PC-3 (cell line): ENCODE measurements around the gene CACNA1D. TPM values are rescaled to one million over a fixed set of nuclear protein-coding genes. Genes with fewer than 3 reads are reported as not detected.

Experiments
- ATAC-seq: fragments of 200-7000 bp; cut with Tn5 transposase; 2 replicates; pipeline ENCODE4 v1.9.1; 2020; ENCODE audit warnings: mild to moderate bottlenecking, moderate library complexity
- BruUV-seq: library from RNA; stranded (reverse); fragments of 400-500 nt; replicated peaks from 2 replicates; lab custom pipeline; 2021; lab: Mats Ljungman, UMichigan
- CTCF ChIA-PET: fragments of 300-600 bp; sonication (Branson Sonifier 250); formaldehyde crosslinking; loops from one replicate; lab custom pipeline; 2022; ENCODE audit warnings: antibody characterized with exemption; lab: Charles Lee
- POLR2A ChIA-PET: fragments of 300-600 bp; sonication (Branson Sonifier 250); formaldehyde crosslinking; loops from one replicate; lab custom pipeline; 2022; ENCODE audit warnings: antibody characterized with exemption; ENCODE audit not compliant: unreplicated experiment; lab: Charles Lee
- DNase-seq: peaks from one replicate; pipeline ENCODE4 v3.0.0-alpha.2; 2015
- H2AFZ ChIP-seq: fragments of 300-600 bp; sonication (generic); 2 replicates; pipeline ENCODE4 v1.6.0; 2016; ENCODE audit warnings: antibody characterized with exemption, low read length
- H3F3A ChIP-seq: fragments of 300-600 bp; sonication (generic); one replicate; pipeline ENCODE4 v1.6.0; 2017; ENCODE audit warnings: antibody characterized with exemption, low read length, control low read depth, mild to moderate bottlenecking; ENCODE audit not compliant: unreplicated experiment
- H3K27ac ChIP-seq: fragments of 300-600 bp; sonication (generic); 2 replicates; pipeline ENCODE4 v1.5.1; 2016; ENCODE audit warnings: mild to moderate bottlenecking, low read length
- H3K27me3 ChIP-seq: fragments of 300-600 bp; sonication (generic); 2 replicates; pipeline ENCODE4 v1.6.1; 2016; ENCODE audit warnings: low read length, mixed read lengths
- H3K36me3 ChIP-seq: fragments of 300-600 bp; sonication (generic); 2 replicates; pipeline ENCODE4 v1.6.1; 2016; ENCODE audit warnings: low read depth, mixed run types, low read length, mixed read lengths
- H3K4me1 ChIP-seq: fragments of 300-600 bp; sonication (generic); 2 replicates; pipeline ENCODE4 v1.5.1; 2016; ENCODE audit warnings: low read length; ENCODE audit not compliant: insufficient read depth
- H3K4me2 ChIP-seq: fragments of 300-600 bp; sonication (generic); 2 replicates; pipeline ENCODE4 v1.6.0; 2016; ENCODE audit warnings: low read length
- H3K4me3 ChIP-seq: fragments of 300-600 bp; sonication (generic); 2 replicates; pipeline ENCODE4 v1.5.1; 2016; ENCODE audit warnings: mild to moderate bottlenecking, low read length, mixed read lengths
- H3K79me2 ChIP-seq: fragments of 300-600 bp; sonication (generic); 2 replicates; pipeline ENCODE4 v1.6.1; 2017; ENCODE audit warnings: low read length, mixed read lengths
- H3K9ac ChIP-seq: fragments of 300-600 bp; sonication (generic); 2 replicates; pipeline ENCODE4 v1.6.0; 2016; ENCODE audit warnings: mild to moderate bottlenecking, low read length
- H3K9me2 ChIP-seq: fragments of 300-600 bp; sonication (generic); replicated peaks from 2 replicates; pipeline ENCODE4 v1.6.1; 2016; ENCODE audit warnings: mixed run types, low read length, mixed read lengths
- H3K9me3 ChIP-seq: fragments of 300-600 bp; sonication (generic); 2 replicates; pipeline ENCODE4 v1.6.1; 2016; ENCODE audit warnings: low read length, mixed read lengths
- H4K20me1 ChIP-seq: fragments of 300-600 bp; sonication (generic); 2 replicates; pipeline ENCODE4 v1.6.1; 2016; ENCODE audit warnings: low read length, mixed read lengths
- EZH2 ChIP-seq: fragments of 300-600 bp; sonication (generic); IDR thresholded peaks from one replicate; pipeline ENCODE4 v1.6.1; 2017; ENCODE audit warnings: antibody characterized with exemption, mild to moderate bottlenecking, low read length; ENCODE audit not compliant: unreplicated experiment
- EZH2phosphoT487 ChIP-seq: fragments of 300-600 bp; sonication (generic); IDR thresholded peaks from 2 replicates; pipeline ENCODE4 v1.6.1; 2018; ENCODE audit warnings: mild to moderate bottlenecking, antibody characterized with exemption, low read length, borderline replicate concordance
- intact Hi-C: fragments of 100-400 bp; cut with micrococcal nuclease; formaldehyde crosslinking; loops from 2 replicates; pipeline ENCODE4 v1.9.0; 2023
- total RNA-seq: library from RNA; depleted of rRNA; stranded (reverse); fragments of >200 nt; gene quantifications from 2 replicates; pipeline ENCODE4 v1.2.3, GENCODE V29; 2014
- TF ChIP-seq, protein P1 (sequence below): fragments of 300-600 bp; sonication (generic); conservative IDR thresholded peaks from 2 replicates; pipeline ENCODE4 v1.5.1; 2017; ENCODE audit warnings: antibody characterized with exemption, low read depth, mild to moderate bottlenecking, low read length

CACNA1D gene
- total RNA-seq, 1 experiment from 2014 or later = not detected

DNA sequence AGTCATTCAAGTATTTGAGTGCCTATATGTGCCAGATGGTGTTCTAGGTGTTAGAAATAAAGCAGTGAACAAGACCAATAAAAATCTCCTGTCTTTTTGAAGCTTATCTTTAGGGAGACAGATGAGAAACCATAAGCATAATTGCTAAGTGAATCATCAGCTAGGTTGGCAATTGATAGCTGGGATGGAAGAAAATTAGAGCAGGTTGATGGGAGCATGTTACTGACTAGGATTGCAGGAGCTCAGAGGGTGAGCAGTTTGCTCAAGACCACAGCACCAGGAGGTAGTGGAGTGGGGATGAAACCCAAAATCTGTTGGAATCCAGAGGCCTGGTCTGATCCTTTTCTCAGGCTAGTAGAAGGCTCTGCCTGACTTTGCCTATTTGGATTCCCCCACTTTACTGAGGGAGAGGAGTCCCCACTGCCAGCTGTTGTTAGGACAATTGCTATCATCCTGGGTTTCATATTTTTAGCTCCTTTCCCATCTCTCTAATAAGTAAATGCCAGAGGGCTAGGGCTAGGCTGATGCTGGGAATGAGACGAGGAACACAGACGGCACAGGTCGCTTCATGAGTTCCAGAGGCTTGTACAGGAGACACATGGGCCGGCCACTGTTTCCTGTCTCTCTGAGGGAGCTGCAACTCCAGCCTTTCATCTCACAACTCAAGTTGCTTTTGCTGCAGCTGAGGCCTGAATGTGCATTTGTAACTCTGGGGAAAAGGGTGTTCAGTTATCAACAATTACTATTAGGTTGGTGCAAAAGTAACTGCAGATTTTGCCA lies 102.9 kb downstream of the CACNA1D start:
- no peaks in the 10 kb centered on the region for H3K9me2 ChIP-seq
- no TSS peak for BruUV-seq
- intact Hi-C loops = no loop called here
- H3K9me3 ChIP-seq = no peaks in the 10 kb centered on the region
- H3F3A ChIP-seq = no peaks in the 10 kb centered on the region
- no peak for DNase-seq
- ChIA-PET POLR2A (no interaction called here), CTCF (interaction anchor here (0.5 kb wide), 1 partner anchor 24 kb away, joined by 3 read pairs; no protein-coding TSS in a partner anchor)
- H2AFZ ChIP-seq = no peak overlapping the region
- TF ChIP-seq EZH2phosphoT487 (no peak), EZH2 (no peak)
- TF ChIP-seq, protein P1, sequence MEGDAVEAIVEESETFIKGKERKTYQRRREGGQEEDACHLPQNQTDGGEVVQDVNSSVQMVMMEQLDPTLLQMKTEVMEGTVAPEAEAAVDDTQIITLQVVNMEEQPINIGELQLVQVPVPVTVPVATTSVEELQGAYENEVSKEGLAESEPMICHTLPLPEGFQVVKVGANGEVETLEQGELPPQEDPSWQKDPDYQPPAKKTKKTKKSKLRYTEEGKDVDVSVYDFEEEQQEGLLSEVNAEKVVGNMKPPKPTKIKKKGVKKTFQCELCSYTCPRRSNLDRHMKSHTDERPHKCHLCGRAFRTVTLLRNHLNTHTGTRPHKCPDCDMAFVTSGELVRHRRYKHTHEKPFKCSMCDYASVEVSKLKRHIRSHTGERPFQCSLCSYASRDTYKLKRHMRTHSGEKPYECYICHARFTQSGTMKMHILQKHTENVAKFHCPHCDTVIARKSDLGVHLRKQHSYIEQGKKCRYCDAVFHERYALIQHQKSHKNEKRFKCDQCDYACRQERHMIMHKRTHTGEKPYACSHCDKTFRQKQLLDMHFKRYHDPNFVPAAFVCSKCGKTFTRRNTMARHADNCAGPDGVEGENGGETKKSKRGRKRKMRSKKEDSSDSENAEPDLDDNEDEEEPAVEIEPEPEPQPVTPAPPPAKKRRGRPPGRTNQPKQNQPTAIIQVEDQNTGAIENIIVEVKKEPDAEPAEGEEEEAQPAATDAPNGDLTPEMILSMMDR = no peak
- H4K20me1 ChIP-seq = no peaks in the 10 kb centered on the region
- peaks cover 79% of the 10 kb centered on the region for H3K27me3 ChIP-seq
- no peak overlapping the region for H3K9ac ChIP-seq
- H3K4me3 ChIP-seq = no peak overlapping the region
- no peaks in the 10 kb centered on the region for H3K36me3 ChIP-seq
- no peak overlapping the region for H3K4me2 ChIP-seq
- no peaks in the 10 kb centered on the region for H3K79me2 ChIP-seq
- H3K4me1 ChIP-seq = no peaks in the 10 kb centered on the region
- ATAC-seq = no peak
- no peak overlapping the region for H3K27ac ChIP-seq

DNA sequence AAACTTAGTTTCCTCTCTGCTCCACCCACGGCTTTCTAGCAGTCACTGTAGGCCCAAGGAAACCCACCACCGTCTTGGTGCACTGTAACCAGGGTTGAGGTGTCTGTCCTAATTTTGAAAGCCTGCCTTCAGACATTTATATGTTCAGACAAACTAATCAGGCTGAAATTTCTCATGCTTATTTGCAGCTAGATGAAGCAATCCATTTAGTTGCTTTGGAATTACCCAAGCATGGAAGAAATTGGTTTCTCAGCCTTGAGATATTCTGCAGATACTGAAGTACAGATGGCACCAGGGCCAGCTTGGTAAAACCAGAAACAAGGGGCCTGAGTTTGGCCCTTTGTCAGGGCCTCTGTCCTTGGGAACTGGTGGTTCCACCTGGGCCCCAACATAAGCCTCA lies 105.4 kb downstream of the CACNA1D start:
- no peak for ATAC-seq
- no TSS peak for BruUV-seq

DNA sequence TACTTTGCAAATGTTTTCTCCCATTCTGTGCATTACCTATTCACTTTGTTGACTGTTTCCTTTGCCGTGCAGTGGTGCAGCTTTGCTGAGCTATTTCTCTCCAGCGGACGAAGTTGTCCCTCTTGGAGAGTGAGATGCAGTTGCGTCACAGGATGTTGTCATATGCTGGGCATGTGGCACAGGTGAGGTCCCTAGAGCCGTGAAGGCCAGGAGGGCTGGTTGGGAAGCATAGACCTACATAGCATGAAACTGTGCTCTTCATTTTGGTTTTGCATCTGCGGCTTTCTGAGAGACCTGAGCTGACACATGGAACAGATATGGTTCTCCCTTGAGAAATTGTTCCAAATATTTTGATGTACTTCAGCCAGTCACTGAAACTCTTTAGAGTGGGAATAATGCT lies 108.5 kb downstream of the CACNA1D start:
- TF ChIP-seq EZH2 = no peak
- no peak for TF ChIP-seq EZH2phosphoT487
- no peak for ATAC-seq
- no peaks in the 10 kb centered on the region for H3F3A ChIP-seq
- CTCF ChIA-PET = no interaction called here
- 0 out of 2 replicates have a peak, but pooled peaks cover 4% of the 10 kb centered on the region for H3K9me3 ChIP-seq
- H3K36me3 ChIP-seq = no peaks in the 10 kb centered on the region
- no peaks in the 10 kb centered on the region for H4K20me1 ChIP-seq
- no peak overlapping the region for H3K9ac ChIP-seq
- H3K79me2 ChIP-seq = no peaks in the 10 kb centered on the region
- no peak overlapping the region for H3K27ac ChIP-seq
- H3K9me2 ChIP-seq = no peaks in the 10 kb centered on the region
- no peaks in the 10 kb centered on the region for H3K4me1 ChIP-seq
- no peak overlapping the region for H3K4me2 ChIP-seq
- H2AFZ ChIP-seq = no peak overlapping the region
- no peak overlapping the region for H3K4me3 ChIP-seq
- peaks cover 77% of the 10 kb centered on the region for H3K27me3 ChIP-seq
- DNase-seq = no peak
- no TSS peak for BruUV-seq
- POLR2A ChIA-PET = no interaction called here
- intact Hi-C loops = no loop called here

More for the DNA sequence above, 105.4 kb downstream of the CACNA1D start:
- no peak overlapping the region for H3K4me3 ChIP-seq
- H3K4me1 ChIP-seq = no peaks in the 10 kb centered on the region
- no peak overlapping the region for H3K4me2 ChIP-seq
- no peaks in the 10 kb centered on the region for H3F3A ChIP-seq
- CTCF ChIA-PET = no interaction called here
- POLR2A ChIA-PET = no interaction called here
- H3K27me3 ChIP-seq = peaks cover 75% of the 10 kb centered on the region
- no peak overlapping the region for H3K9ac ChIP-seq
- H2AFZ ChIP-seq = no peak overlapping the region
- no peaks in the 10 kb centered on the region for H3K9me3 ChIP-seq
- H3K79me2 ChIP-seq = no peaks in the 10 kb centered on the region
- intact Hi-C loops = no loop called here
- H4K20me1 ChIP-seq = no peaks in the 10 kb centered on the region
- DNase-seq = no peak
- no peaks in the 10 kb centered on the region for H3K36me3 ChIP-seq
- H3K9me2 ChIP-seq = no peaks in the 10 kb centered on the region
- no peak overlapping the region for H3K27ac ChIP-seq
- TF ChIP-seq EZH2 = no peak
- TF ChIP-seq, protein P1 = no peak
- TF ChIP-seq EZH2phosphoT487 = no peak
